ENCODE results near the gene RFC2. TPM values are rescaled to one million over a fixed set of nuclear protein-coding genes. Genes with fewer than 3 reads are reported as not detected.
A peak's percentile ranks its signal among the peaks of the same experiment; 100 is the strongest.

The RFC2 gene
- total and polyA plus RNA-seq, 8 donors, result 17.0 to 48.1 (median 37.7) TPM

GRCh38 chr7:74233655-74234285 is 20.4 kb downstream of the RFC2 start:
- Histone ChIP-seq H3K36me3 (peaks cover 4 to 97% of the 10 kb centered on the region in 2 donors), H3K9me3 (no peaks in the 10 kb centered on the region), H3K27me3 (no peaks in the 10 kb centered on the region), H3K4me1 (peaks cover 0 to 24% of the 10 kb centered on the region in 2 donors), H3K4me3 (no peak overlapping the region), H3K27ac (no peak overlapping the region)
- ATAC-seq (no peak), DNase-seq (no peak)
- intact Hi-C loops (cut with DNase I), result no loop called here
- no peak for TF ChIP-seq CTCF (IDR thresholded peaks at IDR 0.05)

GRCh38 chr7:74231232-74231590 is 23.0 kb downstream of the RFC2 start:
- peak; percentile 13 for ATAC-seq
- H3K27ac ChIP-seq, result peak overlapping the region in 1 of 2 donors; percentile 81
- peaks cover 4 to 84% of the 10 kb centered on the region in 2 donors for H3K36me3 ChIP-seq
- H3K4me1 ChIP-seq, result peaks cover 0 to 46% of the 10 kb centered on the region in 2 donors
- no peaks in the 10 kb centered on the region for H3K9me3 ChIP-seq
- H3K27me3 ChIP-seq, result no peaks in the 10 kb centered on the region
- no peak overlapping the region for H3K4me3 ChIP-seq
- intact Hi-C loops (cut with DNase I), result no loop called here
- TF ChIP-seq CTCF (IDR thresholded peaks at IDR 0.05), result no peak
- DNase-seq, result no peak

- intact Hi-C loops (cut with DNase I), result no loop called here
- peaks cover 0 to 51% of the 10 kb centered on the region in 2 donors for H3K4me1 ChIP-seq
- peak in 1 of 4 donors; percentile 55 for DNase-seq
- H3K9me3 ChIP-seq, result no peaks in the 10 kb centered on the region
- peak overlapping the region; percentile 26 to 81 for H3K27ac ChIP-seq
- peak; percentile 43 for ATAC-seq
- no peak overlapping the region for H3K4me3 ChIP-seq
- H3K36me3 ChIP-seq, result peaks cover 4 to 83% of the 10 kb centered on the region in 2 donors
- TF ChIP-seq CTCF (IDR thresholded peaks at IDR 0.05), result no peak
- H3K27me3 ChIP-seq, result no peaks in the 10 kb centered on the region
Observed at GRCh38 chr7:74230446-74231231, 23.6 kb downstream of the RFC2 start.

DNA sequence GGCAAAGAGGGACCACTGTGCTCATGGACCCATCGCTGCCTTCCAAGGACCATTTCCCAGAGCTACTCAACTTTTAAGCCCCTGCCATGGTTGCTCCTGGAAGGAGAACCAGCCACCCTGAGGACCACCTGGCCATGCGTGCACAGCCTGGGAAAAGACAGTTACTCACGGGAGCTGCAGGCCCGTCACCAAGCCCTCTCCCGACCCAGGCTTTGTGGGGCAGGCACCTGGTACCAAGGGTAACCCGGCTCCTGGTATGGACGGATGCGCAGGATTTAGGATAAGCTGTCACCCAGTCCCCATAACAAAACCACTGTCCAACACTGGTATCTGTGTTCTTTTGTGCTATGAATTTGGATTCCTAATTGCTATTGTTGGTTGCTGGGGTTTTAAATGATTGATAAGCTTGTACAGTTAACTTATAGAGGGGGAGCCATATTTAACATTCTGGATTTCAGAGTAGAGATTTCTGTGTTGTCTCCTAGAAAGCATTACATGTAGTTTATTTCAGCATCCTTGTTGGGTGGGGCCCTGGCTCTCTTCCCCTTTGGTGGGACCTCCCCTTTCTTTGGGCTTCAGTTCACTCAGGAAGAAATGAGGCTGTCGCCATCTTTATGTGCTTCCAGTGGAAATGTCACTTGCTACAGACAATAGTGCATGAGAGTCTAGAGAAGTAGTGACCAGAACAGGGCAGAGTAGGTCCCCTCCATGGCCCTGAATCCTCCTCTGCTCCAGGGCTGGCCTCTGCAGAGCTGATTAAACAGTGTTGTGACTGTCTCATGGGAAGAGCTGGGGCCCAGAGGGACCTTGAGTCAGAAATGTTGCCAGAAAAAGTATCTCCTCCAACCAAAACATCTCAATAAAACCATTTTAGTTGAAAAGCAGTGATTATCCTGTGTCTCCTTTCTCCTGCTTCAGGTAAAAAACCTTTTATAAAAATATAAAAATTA is 25.0 kb downstream of the RFC2 start:
- peaks cover 0 to 62% of the 10 kb centered on the region in 2 donors for H3K4me1 ChIP-seq
- TF ChIP-seq CTCF (IDR thresholded peaks at IDR 0.05), result no peak
- peaks cover 4 to 83% of the 10 kb centered on the region in 2 donors for H3K36me3 ChIP-seq
- no peaks in the 10 kb centered on the region for H3K27me3 ChIP-seq
- ATAC-seq (peak; percentile 36), DNase-seq (no peak)
- no peaks in the 10 kb centered on the region for H3K9me3 ChIP-seq
- no peak overlapping the region for H3K4me3 ChIP-seq
- H3K27ac ChIP-seq, result peak overlapping the region in 1 of 2 donors; percentile 81
- intact Hi-C loops (cut with DNase I), result no loop called here

Measured in left lung (tissue), 10 donors.